Upper lobe of left lung (tissue), 4 donors: ENCODE data around the gene TPO.

Experiments
- CTCF ChIP-seq, 6 experiments: fragments of 450-650 bp in 4 of 6; fragments of 200-600 bp in 2 of 6; sonication (generic) in 2 of 6; IDR thresholded peaks; one replicate each; pipeline ENCODE4 v1.5.1; 2016 to 2019; ENCODE audit warnings: antibody characterized with exemption in 6 of 6
- EP300 ChIP-seq, 4 donors: sonication (generic); formaldehyde crosslinking; IDR thresholded peaks; one replicate each; pipeline ENCODE4 v1.5.1; 2017; ENCODE audit warnings: antibody characterized with exemption in 4 of 4, control low read depth in 2 of 4
- POLR2A ChIP-seq, 4 donors: fragments of 450-650 bp; IDR thresholded peaks; one replicate each; pipeline ENCODE4 v1.5.1; 2016 to 2017; ENCODE audit warnings: antibody characterized with exemption in 4 of 4, mild to moderate bottlenecking in 2 of 4
- POLR2AphosphoS5 ChIP-seq, 2 donors: sonication (generic); formaldehyde crosslinking; IDR thresholded peaks; one replicate each; pipeline ENCODE4 v1.5.1; 2017; ENCODE audit warnings: antibody characterized with exemption in 2 of 2

- TF ChIP-seq CTCF (IDR thresholded peaks at IDR 0.05) (no peak), EP300 (IDR thresholded peaks at IDR 0.05) (no peak), POLR2A (IDR thresholded peaks at IDR 0.05) (no peak), POLR2AphosphoS5 (IDR thresholded peaks at IDR 0.05) (no peak)
Measured at GRCh38 chr2:1541040-1541439, 127.8 kb downstream of the TPO start.
